ENCODE results near the gene LAMA1.

Gene LAMA1

DNA sequence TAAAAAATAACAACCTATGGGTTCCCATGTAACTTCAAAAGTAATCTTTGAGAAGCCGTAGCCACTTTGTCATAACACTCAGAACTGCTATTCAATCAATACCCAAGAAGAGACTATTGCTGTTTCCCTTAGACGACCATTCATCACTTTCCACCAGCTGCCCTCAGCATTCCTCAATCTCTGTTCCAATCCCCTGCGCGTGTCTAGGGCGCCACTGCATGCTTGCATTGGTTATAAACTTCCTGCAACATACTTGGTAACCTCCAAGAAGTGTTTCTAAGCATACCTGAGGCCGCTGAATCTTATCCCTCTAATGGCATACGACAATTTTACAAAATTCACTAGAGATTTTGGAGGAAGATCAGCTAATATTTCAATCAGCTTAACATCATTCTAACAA lies 134.2 kb downstream of the LAMA1 start:
- DNase-seq = no peak

- no peak for DNase-seq
Measured at GRCh38 chr18:6982398-6982797, 135.2 kb downstream of the LAMA1 start.

DNA sequence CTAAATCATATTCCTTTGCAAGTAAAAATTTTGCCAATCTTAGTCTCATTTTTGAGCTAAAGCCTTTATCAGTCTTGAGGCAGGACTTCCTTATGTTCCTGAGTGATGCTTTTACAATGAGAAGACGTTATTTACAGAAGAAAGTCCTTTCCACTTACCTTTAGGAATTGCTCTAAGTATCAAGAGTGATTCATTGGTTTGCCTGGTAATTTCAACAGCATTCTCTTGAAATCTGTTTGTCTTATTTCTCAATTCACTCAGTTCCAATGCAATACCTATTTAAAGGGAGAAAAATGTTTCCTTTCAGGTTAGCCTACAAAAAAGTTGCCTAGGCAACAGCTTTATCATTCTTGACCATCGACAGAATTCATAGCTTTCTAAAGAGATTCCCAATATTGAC lies 137.2 kb downstream of the LAMA1 start:
- no peak for DNase-seq

GRCh38 chr18:6979954-6980353 lies 137.6 kb downstream of the LAMA1 start:
- DNase-seq = no peak

GRCh38 chr18:6976935-6977334 lies 140.7 kb downstream of the LAMA1 start:
- DNase-seq = no peak

DNA sequence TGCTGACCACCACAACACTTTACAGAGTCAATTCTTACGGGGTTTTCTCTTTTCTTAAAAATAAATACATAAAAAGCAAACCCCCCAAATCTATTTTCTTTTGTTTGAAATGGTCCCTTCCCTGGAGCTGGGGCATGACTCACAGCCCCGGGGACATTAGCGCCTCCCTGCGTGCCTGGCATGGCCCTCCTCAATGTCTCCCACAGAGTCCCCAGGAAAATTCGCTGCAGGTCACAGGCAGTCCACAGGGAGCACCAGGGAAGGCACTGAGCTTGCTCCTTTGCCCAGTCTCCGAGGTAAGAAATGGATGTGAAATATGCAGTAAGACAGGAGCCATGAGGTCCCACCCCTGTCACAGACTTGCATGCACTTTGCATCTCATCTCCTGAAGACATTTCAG lies 142.5 kb downstream of the LAMA1 start:
- no peak for DNase-seq

GRCh38 chr18:6971823-6972478 lies 145.6 kb downstream of the LAMA1 start:
- no peak for DNase-seq

- DNase-seq = no peak
Measured at GRCh38 chr18:6963452-6964097, 154.0 kb downstream of the LAMA1 start.

DNA sequence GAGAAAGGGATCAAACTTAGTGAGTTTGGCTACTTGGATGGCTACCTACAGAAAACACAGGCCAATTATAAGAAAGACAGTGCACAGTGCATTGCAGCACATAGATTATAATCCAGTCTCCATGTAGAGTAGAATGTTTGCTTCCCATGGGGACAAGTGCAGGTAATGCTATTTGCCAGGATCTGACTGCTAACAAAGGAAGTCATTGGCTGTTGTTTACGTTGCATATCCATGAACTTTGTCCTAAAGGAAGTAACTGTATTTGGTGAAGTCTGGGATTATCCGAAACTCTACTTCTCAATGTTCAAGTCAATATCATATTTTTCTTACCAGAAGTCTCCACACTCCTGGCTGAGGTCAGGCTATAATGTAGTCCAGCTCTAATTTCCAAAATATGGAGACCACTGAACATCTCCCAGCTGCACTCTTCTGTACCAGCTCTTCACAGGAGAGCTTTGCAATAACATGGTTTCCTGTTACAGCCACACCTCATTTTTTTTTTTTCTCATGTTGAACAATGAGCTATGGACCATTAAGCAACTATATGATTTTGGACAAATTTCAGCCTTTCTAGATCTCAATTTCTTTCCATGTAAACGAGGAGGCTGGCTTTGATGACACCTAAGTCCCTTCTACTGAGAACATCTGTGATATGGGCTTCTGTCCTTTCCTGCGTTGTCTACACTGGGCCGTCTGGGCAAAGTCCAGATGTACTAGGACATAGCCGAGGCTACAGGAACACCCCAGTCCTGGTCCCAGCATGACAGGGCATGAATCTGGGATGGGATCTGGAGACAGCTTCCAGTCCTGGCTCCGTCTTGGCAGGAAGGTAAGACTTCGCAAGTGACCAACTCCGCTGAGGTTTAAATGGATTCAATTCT lies 154.8 kb downstream of the LAMA1 start:
- DNase-seq = no peak

- no peak for DNase-seq
Measured at GRCh38 chr18:6961331-6961730, 156.3 kb downstream of the LAMA1 start.

GRCh38 chr18:6960656-6961055 lies 156.9 kb downstream of the LAMA1 start:
- DNase-seq = no peak

- DNase-seq = no peak
Measured at GRCh38 chr18:6960124-6960523, 157.5 kb downstream of the LAMA1 start.

- DNase-seq = no peak
Measured at GRCh38 chr18:6959110-6959509, 158.5 kb downstream of the LAMA1 start.

GRCh38 chr18:6956999-6957398 lies 160.6 kb downstream of the LAMA1 start:
- DNase-seq = no peak

GRCh38 chr18:6956495-6956894 lies 161.1 kb downstream of the LAMA1 start:
- DNase-seq = no peak

DNA sequence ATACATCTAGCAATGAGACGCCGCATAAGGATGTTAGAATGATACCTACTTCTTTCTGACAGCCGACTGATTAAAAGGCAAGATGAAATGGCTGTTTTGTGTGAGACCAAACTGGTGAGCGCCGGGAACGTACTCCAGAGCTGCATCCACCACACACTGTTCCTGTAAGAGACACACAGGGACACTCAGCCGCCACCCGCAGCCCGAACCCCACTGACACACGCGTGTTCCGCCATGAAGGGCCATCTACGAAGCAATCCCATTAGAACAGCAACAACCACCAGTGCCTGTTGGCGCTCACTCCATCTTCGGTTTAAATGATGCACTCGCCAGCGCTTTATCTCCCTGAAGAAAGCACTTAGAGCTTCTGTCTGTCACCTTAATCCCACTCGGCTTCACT lies 162.3 kb downstream of the LAMA1 start:
- DNase-seq = no peak

- DNase-seq = no peak
Measured at GRCh38 chr18:6954501-6954900, 163.1 kb downstream of the LAMA1 start.

GRCh38 chr18:6951336-6952090 lies 166.1 kb downstream of the LAMA1 start:
- no peak for DNase-seq

GRCh38 chr18:6950641-6951040 lies 167.0 kb downstream of the LAMA1 start:
- DNase-seq = no peak

- DNase-seq = no peak
Measured at GRCh38 chr18:6949800-6950586, 167.6 kb downstream of the LAMA1 start.

- no peak for DNase-seq
Measured at GRCh38 chr18:6948281-6949055, 169.1 kb downstream of the LAMA1 start.

All from NCI-H187 treated with DMSO at 0.1 percent for 48 hours (cell line).